Thyroid gland (tissue), 4 donors: ENCODE data around the gene GPSM1. TPM values are rescaled to one million over a fixed set of nuclear protein-coding genes. Genes with fewer than 3 reads are reported as not detected.

Experiments
- DNase-seq, 2 donors: peaks; one replicate each; pipeline ENCODE4 v3.0.0-alpha.2; 2019
- H3K27ac ChIP-seq, 3 donors: fragments of 200-600 bp; sonication (generic); 1 replicate in 2 of 3; 2 replicates in 1 of 3; pipeline ENCODE4 v1.5.1; 2016 to 2019; ENCODE audit warnings: mild to moderate bottlenecking in 1 of 3, moderate library complexity in 1 of 3
- H3K27me3 ChIP-seq: fragments of 200-600 bp; sonication (generic); one replicate; pipeline ENCODE4 v1.5.1; 2019
- H3K36me3 ChIP-seq, 2 donors: fragments of 200-600 bp; sonication (generic); one replicate each; pipeline ENCODE4 v1.5.1; 2016 to 2019
- H3K4me1 ChIP-seq, 2 donors: fragments of 200-600 bp; sonication (generic); one replicate each; pipeline ENCODE4 v1.5.1; 2017 to 2019
- H3K4me3 ChIP-seq, 3 donors: fragments of 200-600 bp; sonication (generic); replicated peaks in 1 of 3; 1 replicate in 2 of 3; 2 replicates in 1 of 3; pipeline ENCODE4 v1.5.1; 2016; ENCODE audit warnings: mild to moderate bottlenecking in 1 of 3
- H3K9me3 ChIP-seq: fragments of 200-600 bp; sonication (generic); one replicate; pipeline ENCODE4 v1.5.1; 2017
- POLR2A ChIP-seq, 2 donors: fragments of 450-650 bp; IDR thresholded peaks; one replicate each; pipeline ENCODE4 v1.6.1; 2017; ENCODE audit warnings: antibody characterized with exemption in 2 of 2, mild to moderate bottlenecking in 2 of 2, moderate library complexity in 1 of 2
- WGBS, 2 donors: methylation state at CpG; one replicate each; pipeline ENCODE4 v1.1.5; 2017; 5-methylcytosine and 5-hydroxymethylcytosine counted together
- intact Hi-C: fragments of 100-400 bp; cut with DNase I; formaldehyde crosslinking; loops from one replicate; pipeline ENCODE4 v1.15.1; 2023
- total RNA-seq, 4 donors: library from RNA; depleted of rRNA; stranded (reverse); fragments of >200 nt; gene quantifications; one replicate each; pipeline ENCODE4 v1.2.3, GENCODE V29; 2016
- TF ChIP-seq, protein P1 (sequence below), 6 experiments: fragments of 200-600 bp in 3 of 6; fragments of 450-650 bp in 3 of 6; sonication (generic) in 3 of 6; IDR thresholded peaks; one replicate each; pipeline ENCODE4 v1.5.1; 2016 to 2019; ENCODE audit warnings: antibody characterized with exemption in 6 of 6, mild to moderate bottlenecking in 2 of 6, inconsistent platforms in 1 of 6, moderate library complexity in 1 of 6

GPSM1 gene
- total RNA-seq, 4 donors from 2014 or later = 5.9 to 18.1 (median 12.2) TPM

DNA sequence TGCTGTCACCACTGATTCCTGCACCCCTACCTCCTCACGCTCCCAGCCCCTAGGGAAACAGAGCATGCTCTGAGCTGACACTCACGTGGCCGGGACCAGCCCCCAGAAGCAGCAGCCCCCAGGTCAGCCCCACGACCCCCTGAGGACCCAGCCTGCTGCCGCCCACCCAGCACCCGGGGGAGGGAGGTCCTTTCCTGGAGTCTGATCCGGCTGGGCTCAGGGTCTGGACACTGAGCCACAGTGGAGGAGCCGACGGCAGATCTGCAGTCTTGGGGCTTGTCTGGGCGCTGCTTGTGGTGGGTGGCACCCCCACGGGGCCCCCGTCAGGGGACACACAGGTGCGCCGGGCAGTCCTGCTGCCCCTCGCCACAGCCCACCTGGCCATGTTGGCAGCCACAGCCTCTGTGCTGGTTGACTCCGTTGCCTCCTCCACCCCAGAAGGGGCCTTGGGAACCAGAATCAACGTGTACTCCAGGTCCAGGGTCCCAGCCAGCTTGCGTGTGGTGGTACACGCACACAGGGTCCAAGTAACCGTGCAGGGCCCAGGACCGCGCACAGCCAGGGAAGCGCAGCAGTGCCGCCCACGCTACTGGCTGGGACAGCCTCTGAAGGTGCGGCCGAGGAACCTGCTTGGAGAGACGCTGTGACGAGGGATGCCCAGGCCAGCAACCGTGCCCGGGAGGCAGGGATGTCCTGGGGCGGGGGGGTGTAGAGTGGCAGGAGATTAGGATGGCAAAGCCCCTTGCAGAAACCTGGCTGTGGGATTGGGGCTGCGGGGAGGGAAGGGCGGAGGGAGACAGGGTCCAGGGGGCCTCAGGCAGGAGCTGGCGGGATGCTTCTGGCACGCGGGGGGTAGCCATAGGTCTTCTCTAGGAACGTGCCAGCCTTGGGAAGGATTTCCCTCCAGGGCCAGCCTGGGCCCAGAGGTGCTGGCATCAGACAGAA lies 32.7 kb downstream of the GPSM1 start:
- peaks cover 8 to 15% of the 10 kb centered on the region in 2 donors for H3K4me1 ChIP-seq
- no peaks in the 10 kb centered on the region for H3K27me3 ChIP-seq
- no peak for TF ChIP-seq POLR2A (IDR thresholded peaks at IDR 0.05)
- TF ChIP-seq, protein P1, sequence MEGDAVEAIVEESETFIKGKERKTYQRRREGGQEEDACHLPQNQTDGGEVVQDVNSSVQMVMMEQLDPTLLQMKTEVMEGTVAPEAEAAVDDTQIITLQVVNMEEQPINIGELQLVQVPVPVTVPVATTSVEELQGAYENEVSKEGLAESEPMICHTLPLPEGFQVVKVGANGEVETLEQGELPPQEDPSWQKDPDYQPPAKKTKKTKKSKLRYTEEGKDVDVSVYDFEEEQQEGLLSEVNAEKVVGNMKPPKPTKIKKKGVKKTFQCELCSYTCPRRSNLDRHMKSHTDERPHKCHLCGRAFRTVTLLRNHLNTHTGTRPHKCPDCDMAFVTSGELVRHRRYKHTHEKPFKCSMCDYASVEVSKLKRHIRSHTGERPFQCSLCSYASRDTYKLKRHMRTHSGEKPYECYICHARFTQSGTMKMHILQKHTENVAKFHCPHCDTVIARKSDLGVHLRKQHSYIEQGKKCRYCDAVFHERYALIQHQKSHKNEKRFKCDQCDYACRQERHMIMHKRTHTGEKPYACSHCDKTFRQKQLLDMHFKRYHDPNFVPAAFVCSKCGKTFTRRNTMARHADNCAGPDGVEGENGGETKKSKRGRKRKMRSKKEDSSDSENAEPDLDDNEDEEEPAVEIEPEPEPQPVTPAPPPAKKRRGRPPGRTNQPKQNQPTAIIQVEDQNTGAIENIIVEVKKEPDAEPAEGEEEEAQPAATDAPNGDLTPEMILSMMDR (IDR thresholded peaks at IDR 0.05) = no peak
- intact Hi-C loops = loop anchor here (10.0 kb wide), 1 partner anchor 235 kb away; no protein-coding TSS in a partner anchor
- WGBS, 2 donors = 81 to 86% methylated on average over 13 to 21 of the region's 38 CpGs
- H3K4me3 ChIP-seq = no peak overlapping the region
- no peaks in the 10 kb centered on the region for H3K9me3 ChIP-seq
- H3K36me3 ChIP-seq = no peaks in the 10 kb centered on the region
- DNase-seq = no peak
- no peak overlapping the region for H3K27ac ChIP-seq

DNA sequence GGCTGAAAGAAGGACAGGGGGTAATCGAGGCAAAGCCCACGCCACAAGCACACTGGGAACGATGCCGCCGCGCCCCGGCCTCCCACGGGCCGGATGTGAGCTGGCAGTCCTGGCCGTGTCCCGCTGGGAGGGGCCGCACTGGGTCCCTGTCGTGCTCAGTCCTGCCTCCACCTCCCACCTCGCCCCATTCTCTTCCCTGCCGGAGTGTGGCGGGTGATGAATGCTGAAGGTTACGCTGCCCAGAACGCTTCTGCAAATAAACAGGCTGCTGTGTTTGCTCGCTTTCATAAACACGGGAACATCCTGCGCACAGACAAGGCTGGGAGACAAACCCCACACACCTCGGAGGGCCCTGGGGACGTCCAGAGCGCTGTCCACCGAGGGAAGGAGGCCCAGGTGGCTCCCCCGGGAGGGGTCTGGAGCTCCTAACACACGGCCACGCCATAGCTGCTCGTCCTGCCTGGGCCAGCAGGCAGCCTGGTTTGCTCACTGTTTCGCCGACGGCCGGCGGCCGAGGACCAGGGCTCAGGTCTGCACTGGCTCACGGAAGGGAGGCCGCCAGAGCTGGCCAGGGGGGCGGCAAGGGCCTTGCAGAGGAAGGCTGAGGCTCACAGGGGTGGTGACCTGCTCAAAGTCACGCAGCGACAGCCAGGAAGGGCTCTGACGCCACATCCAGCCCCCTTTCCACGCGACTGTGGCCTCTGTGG lies 33.9 kb downstream of the GPSM1 start:
- H3K9me3 ChIP-seq = no peaks in the 10 kb centered on the region
- TF ChIP-seq POLR2A (IDR thresholded peaks at IDR 0.05) = no peak
- TF ChIP-seq, protein P1 (IDR thresholded peaks at IDR 0.05) = no peak
- intact Hi-C loops = loop anchor here (10.0 kb wide), 1 partner anchor 236 kb away; no protein-coding TSS in a partner anchor
- no peak overlapping the region for H3K27ac ChIP-seq
- WGBS, 2 donors = 88% methylated on average over 34 to 42 of the region's 43 CpGs
- H3K4me3 ChIP-seq = no peak overlapping the region
- H3K36me3 ChIP-seq = no peaks in the 10 kb centered on the region
- DNase-seq = no peak
- H3K27me3 ChIP-seq = no peaks in the 10 kb centered on the region
- H3K4me1 ChIP-seq = peaks cover 8 to 15% of the 10 kb centered on the region in 2 donors

DNA sequence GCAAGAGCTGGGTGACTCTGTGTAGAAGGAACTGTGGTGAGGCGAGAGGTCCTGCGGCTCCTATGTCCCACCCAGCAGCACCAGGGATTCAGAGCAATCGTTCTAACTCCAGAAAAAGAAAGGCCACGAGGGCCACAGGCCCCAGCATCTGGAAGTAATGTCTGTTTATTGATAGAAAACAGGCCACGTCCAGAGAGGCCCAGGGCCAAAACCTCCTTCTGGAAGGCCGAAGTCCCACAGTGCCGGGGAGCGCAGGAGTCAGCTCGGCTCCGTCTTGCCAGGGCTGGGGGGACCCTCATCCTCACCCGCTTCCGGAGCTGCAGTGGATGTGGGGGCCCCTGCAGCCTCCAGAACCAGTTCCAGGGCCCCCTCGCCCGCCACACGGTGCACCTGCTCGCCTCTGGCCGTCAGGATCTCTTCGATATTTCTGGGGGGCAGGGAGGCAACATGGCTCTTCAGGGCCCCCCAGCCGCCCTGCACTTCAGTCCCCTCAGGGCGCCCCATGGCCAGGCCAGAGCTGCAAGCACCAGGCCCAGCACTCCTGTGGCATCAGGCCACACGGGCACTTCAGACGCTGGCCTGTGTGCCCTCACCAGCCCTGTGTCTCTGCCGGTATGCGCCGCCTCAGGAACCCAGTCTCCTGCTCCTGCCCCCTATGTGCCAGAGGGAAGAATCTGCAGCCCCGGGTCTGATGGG lies 34.6 kb downstream of the GPSM1 start:
- intact Hi-C loops = loop anchor here (10.0 kb wide), 1 partner anchor 237 kb away; no protein-coding TSS in a partner anchor
- Histone ChIP-seq H3K4me3 (no peak overlapping the region), H3K27ac (no peak overlapping the region), H3K36me3 (no peaks in the 10 kb centered on the region), H3K4me1 (peaks cover 8 to 15% of the 10 kb centered on the region in 2 donors), H3K27me3 (no peaks in the 10 kb centered on the region), H3K9me3 (no peaks in the 10 kb centered on the region)
- TF ChIP-seq, protein P1 (IDR thresholded peaks at IDR 0.05) = no peak
- TF ChIP-seq POLR2A (IDR thresholded peaks at IDR 0.05) = no peak
- 78 to 85% methylated on average over 11 to 23 of the region's 26 CpGs for WGBS, 2 donors
- no peak for DNase-seq

DNA sequence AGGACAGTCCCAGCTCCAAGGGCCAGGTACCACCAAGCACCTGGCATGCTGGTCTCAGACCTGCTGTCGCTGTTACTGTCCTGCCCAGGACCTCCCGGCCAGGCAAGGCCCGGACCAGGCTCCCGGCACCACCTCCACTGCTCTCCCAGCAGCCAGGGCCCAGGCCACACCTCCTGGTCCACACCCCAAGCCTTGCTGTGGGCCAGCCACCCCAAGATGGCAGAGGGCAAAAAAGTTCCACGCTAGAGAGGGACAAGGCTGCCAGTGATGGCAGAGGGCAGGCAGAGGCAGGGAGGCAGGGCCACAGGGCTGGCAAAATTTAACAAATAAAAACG lies 35.1 kb downstream of the GPSM1 start:
- no peak overlapping the region for H3K27ac ChIP-seq
- no peak for DNase-seq
- H3K27me3 ChIP-seq = no peaks in the 10 kb centered on the region
- peaks cover 8 to 15% of the 10 kb centered on the region in 2 donors for H3K4me1 ChIP-seq
- H3K4me3 ChIP-seq = no peak overlapping the region
- no peaks in the 10 kb centered on the region for H3K36me3 ChIP-seq
- H3K9me3 ChIP-seq = no peaks in the 10 kb centered on the region
- 86 to 100% methylated on average over 2 to 4 of the region's 6 CpGs for WGBS, 2 donors
- TF ChIP-seq POLR2A (IDR thresholded peaks at IDR 0.05) = no peak
- intact Hi-C loops = loop anchor here (10.0 kb wide), 1 partner anchor 238 kb away; no protein-coding TSS in a partner anchor
